LoVo (cell line): ENCODE results near the gene CCL13.

Source experiments
- DNase-seq: peaks from one replicate; pipeline ENCODE4 v3.0.0-alpha.2; 2016; ENCODE audit warnings: low spot score

CCL13 gene

GRCh38 chr17:34363183-34363661, 6.9 kb downstream of the CCL13 start, which contains the start of gene CCL1:
TSS of gene CCL1 (minus strand) at chr17:34363233. CDS start at chr17:34363161, 72 bp downstream.
- no peak for DNase-seq

GRCh38 chr17:34364751-34365150, 8.5 kb downstream of the CCL13 start:
- DNase-seq, result no peak

- DNase-seq, result no peak
Observed at GRCh38 chr17:34365340-34365739, 9.1 kb downstream of the CCL13 start.

- DNase-seq, result no peak
Observed at GRCh38 chr17:34366010-34366409, 9.7 kb downstream of the CCL13 start.

- DNase-seq, result no peak
Observed at GRCh38 chr17:34366529-34367107, 10.3 kb downstream of the CCL13 start.

- DNase-seq, result no peak
Observed at GRCh38 chr17:34367486-34368195, 11.4 kb downstream of the CCL13 start.

GRCh38 chr17:34368196-34368945, 12.1 kb downstream of the CCL13 start:
- DNase-seq, result no peak

- DNase-seq, result no peak
Observed at GRCh38 chr17:34368946-34369500, 12.7 kb downstream of the CCL13 start.

GRCh38 chr17:34369571-34369970, 13.3 kb downstream of the CCL13 start:
- DNase-seq, result no peak

GRCh38 chr17:34370376-34370996, 14.2 kb downstream of the CCL13 start:
- no peak for DNase-seq

- DNase-seq, result peak; percentile 32
Observed at GRCh38 chr17:34370997-34371395, 14.7 kb downstream of the CCL13 start.

GRCh38 chr17:34371405-34372100, 15.3 kb downstream of the CCL13 start:
- peak; percentile 12 for DNase-seq

GRCh38 chr17:34374457-34374856, 18.2 kb downstream of the CCL13 start:
- no peak for DNase-seq

- DNase-seq, result no peak
Observed at GRCh38 chr17:34375426-34375997, 19.2 kb downstream of the CCL13 start.

GRCh38 chr17:34377078-34377823, 21.0 kb downstream of the CCL13 start:
- no peak for DNase-seq

GRCh38 chr17:34378664-34379101, 22.4 kb downstream of the CCL13 start:
- no peak for DNase-seq

GRCh38 chr17:34379868-34380267, 23.6 kb downstream of the CCL13 start:
- DNase-seq, result no peak

GRCh38 chr17:34382621-34383124, 26.4 kb downstream of the CCL13 start:
- no peak for DNase-seq

GRCh38 chr17:34383216-34383615, 26.9 kb downstream of the CCL13 start:
- DNase-seq, result no peak

- no peak for DNase-seq
Observed at GRCh38 chr17:34384271-34384670, 28.0 kb downstream of the CCL13 start.
